Panc1 (cell line): ENCODE measurements around the gene CCL5. TPM values are rescaled to one million over a fixed set of nuclear protein-coding genes. Genes with fewer than 3 reads are reported as not detected.

Experiments
- ATAC-seq: fragments of 200-7000 bp; cut with Tn5 transposase; 2 replicates; pipeline ENCODE4 v1.9.1; 2020; ENCODE audit warnings: mild to moderate bottlenecking, moderate library complexity
- BruUV-seq: library from RNA; stranded (reverse); fragments of 400-500 nt; replicated peaks from 2 replicates; lab custom pipeline; 2021; lab: Mats Ljungman, UMichigan
- CTCF ChIA-PET: fragments of 300-600 bp; sonication (Branson Sonifier 250); formaldehyde crosslinking; loops from one replicate; lab custom pipeline; 2022; ENCODE audit warnings: antibody characterized with exemption; lab: Charles Lee
- POLR2A ChIA-PET: fragments of 300-600 bp; sonication (Branson Sonifier 250); formaldehyde crosslinking; loops from one replicate; lab custom pipeline; 2022; ENCODE audit warnings: antibody characterized with exemption; lab: Charles Lee
- DNase-seq: peaks from one replicate; pipeline ENCODE4 v3.0.0-alpha.2; 2010; ENCODE audit warnings: low read depth, low spot score
- H3K27ac ChIP-seq: 2 replicates; pipeline ENCODE4 v1.5.1; 2011; ENCODE audit warnings: mild to moderate bottlenecking, low read length, inconsistent platforms
- H3K27me3 ChIP-seq: fragments of 200-500 bp; sonication (Bioruptor generic); 2 replicates; pipeline ENCODE4 v1.6.0; 2014; ENCODE audit warnings: low read length, inconsistent platforms; ENCODE audit not compliant: control insufficient read depth, insufficient read depth
- H3K36me3 ChIP-seq: fragments of 200-500 bp; sonication (Bioruptor generic); 2 replicates; pipeline ENCODE4 v1.5.1; 2014; ENCODE audit warnings: inconsistent platforms, mild to moderate bottlenecking, low read length, moderate library complexity; ENCODE audit not compliant: control insufficient read depth, insufficient read depth
- H3K4me1 ChIP-seq: 2 replicates; pipeline ENCODE4 v1.5.1; 2011; ENCODE audit warnings: inconsistent platforms, mild to moderate bottlenecking, low read length, moderate library complexity; ENCODE audit not compliant: control insufficient read depth, insufficient read depth
- H3K4me3 ChIP-seq, 2 experiments: 2 replicates each; pipeline ENCODE4 v1.5.1; 2011 to 2012; ENCODE audit warnings: low read depth in 2 of 2, low read length in 2 of 2, mild to moderate bottlenecking in 2 of 2, inconsistent platforms in 1 of 2, moderate library complexity in 1 of 2
- H3K9me3 ChIP-seq: fragments of 200-500 bp; sonication (Bioruptor generic); 2 replicates; pipeline ENCODE4 v1.5.1; 2014; ENCODE audit warnings: low read depth, mild to moderate bottlenecking, inconsistent platforms, low read length, moderate library complexity; ENCODE audit not compliant: control insufficient read depth, insufficient read depth
- POLR2AphosphoS5 ChIP-seq: IDR thresholded peaks from 2 replicates; pipeline ENCODE4 v1.6.1; 2012; ENCODE audit warnings: mild to moderate bottlenecking, low read depth, low read length, moderate library complexity
- SIN3A ChIP-seq: IDR thresholded peaks from 2 replicates; pipeline ENCODE4 v1.6.1; 2012; ENCODE audit warnings: low read depth, mild to moderate bottlenecking, low read length, moderate library complexity, borderline replicate concordance; ENCODE audit not compliant: insufficient read depth
- TCF7L2 ChIP-seq: IDR thresholded peaks from 2 replicates; pipeline ENCODE4 v1.6.1; 2011; ENCODE audit warnings: mild to moderate bottlenecking, low read depth, low read length, inconsistent platforms
- in situ Hi-C: cut with HindIII; loops from 2 replicates; pipeline ENCODE4 v1.10.0; 2016; ENCODE audit warnings: low sequenced_read_pairs, low pct_unique_long_range_greater_than_20kb
- intact Hi-C: fragments of 100-400 bp; cut with micrococcal nuclease; formaldehyde crosslinking; loops from one replicate; pipeline ENCODE4 v1.10.0; 2022; ENCODE audit not compliant: unreplicated experiment
- total RNA-seq: library from RNA; stranded (reverse); gene quantifications from one replicate; pipeline ENCODE4 v1.2.1, GENCODE V29; 2021; ENCODE audit not compliant: unreplicated experiment
- TF ChIP-seq, protein P1 (sequence below): fragments of 450-650 bp; IDR thresholded peaks from 2 replicates; pipeline ENCODE4 v1.5.1; 2017; ENCODE audit warnings: mild to moderate bottlenecking
- TF ChIP-seq, protein P2 (sequence below), 2 experiments: IDR thresholded peaks; 2 replicates each; pipeline ENCODE4 v1.6.1; 2011 to 2012; ENCODE audit warnings: low read depth in 2 of 2, control low read depth in 1 of 2, low read length in 1 of 2, mild to moderate bottlenecking in 1 of 2, moderate library complexity in 1 of 2; ENCODE audit not compliant: insufficient read depth in 1 of 2

CCL5 gene
- total RNA-seq, 1 experiment from 2014 or later = 15.9 TPM

DNA sequence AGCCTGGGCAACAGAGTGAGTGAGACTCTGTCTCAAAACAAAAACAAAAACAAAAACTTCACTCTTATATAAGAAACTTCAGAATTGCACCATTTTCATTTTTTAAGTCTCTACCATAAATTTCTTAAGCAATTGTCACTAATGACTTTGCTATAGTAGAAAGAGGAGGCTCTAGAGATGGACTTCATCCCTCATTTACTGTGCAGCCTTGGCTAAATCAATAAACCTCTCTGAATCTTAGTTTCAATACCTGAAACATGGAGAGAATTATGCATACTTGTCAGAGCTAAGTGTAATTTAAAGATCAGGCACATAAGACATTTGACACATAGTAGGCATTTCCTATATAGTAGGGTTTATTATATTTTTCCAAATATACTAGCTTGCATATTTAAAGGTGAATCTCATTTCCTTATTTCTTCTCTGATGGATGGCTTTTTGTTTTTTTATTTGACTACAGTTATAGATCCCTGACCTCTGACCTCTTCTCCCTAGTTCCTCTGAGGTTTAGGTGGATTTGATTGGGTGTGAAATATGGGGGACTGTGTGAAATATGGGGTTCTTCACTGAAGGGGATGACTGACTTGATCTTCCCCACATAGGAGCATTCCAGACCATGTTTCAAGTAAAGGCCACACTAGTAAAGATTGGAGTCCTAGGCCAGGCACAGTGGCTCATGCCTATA, 2.7 kb downstream of the CCL5 start:
- ChIA-PET CTCF (no interaction called here), POLR2A (interaction anchor here (0.7 kb wide), 1 partner anchor 24 kb away, joined by 14 read pairs; no protein-coding TSS in a partner anchor)
- no peak overlapping the region for H3K4me3 ChIP-seq
- intact Hi-C loops = no loop called here
- no peak overlapping the region for H3K27ac ChIP-seq
- H3K9me3 ChIP-seq = no peaks in the 10 kb centered on the region
- BruUV-seq = TSS peak; percentile 43
- TF ChIP-seq POLR2AphosphoS5 = no peak
- TF ChIP-seq, protein P1, sequence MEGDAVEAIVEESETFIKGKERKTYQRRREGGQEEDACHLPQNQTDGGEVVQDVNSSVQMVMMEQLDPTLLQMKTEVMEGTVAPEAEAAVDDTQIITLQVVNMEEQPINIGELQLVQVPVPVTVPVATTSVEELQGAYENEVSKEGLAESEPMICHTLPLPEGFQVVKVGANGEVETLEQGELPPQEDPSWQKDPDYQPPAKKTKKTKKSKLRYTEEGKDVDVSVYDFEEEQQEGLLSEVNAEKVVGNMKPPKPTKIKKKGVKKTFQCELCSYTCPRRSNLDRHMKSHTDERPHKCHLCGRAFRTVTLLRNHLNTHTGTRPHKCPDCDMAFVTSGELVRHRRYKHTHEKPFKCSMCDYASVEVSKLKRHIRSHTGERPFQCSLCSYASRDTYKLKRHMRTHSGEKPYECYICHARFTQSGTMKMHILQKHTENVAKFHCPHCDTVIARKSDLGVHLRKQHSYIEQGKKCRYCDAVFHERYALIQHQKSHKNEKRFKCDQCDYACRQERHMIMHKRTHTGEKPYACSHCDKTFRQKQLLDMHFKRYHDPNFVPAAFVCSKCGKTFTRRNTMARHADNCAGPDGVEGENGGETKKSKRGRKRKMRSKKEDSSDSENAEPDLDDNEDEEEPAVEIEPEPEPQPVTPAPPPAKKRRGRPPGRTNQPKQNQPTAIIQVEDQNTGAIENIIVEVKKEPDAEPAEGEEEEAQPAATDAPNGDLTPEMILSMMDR = no peak
- TF ChIP-seq SIN3A = no peak
- TF ChIP-seq, protein P2, sequence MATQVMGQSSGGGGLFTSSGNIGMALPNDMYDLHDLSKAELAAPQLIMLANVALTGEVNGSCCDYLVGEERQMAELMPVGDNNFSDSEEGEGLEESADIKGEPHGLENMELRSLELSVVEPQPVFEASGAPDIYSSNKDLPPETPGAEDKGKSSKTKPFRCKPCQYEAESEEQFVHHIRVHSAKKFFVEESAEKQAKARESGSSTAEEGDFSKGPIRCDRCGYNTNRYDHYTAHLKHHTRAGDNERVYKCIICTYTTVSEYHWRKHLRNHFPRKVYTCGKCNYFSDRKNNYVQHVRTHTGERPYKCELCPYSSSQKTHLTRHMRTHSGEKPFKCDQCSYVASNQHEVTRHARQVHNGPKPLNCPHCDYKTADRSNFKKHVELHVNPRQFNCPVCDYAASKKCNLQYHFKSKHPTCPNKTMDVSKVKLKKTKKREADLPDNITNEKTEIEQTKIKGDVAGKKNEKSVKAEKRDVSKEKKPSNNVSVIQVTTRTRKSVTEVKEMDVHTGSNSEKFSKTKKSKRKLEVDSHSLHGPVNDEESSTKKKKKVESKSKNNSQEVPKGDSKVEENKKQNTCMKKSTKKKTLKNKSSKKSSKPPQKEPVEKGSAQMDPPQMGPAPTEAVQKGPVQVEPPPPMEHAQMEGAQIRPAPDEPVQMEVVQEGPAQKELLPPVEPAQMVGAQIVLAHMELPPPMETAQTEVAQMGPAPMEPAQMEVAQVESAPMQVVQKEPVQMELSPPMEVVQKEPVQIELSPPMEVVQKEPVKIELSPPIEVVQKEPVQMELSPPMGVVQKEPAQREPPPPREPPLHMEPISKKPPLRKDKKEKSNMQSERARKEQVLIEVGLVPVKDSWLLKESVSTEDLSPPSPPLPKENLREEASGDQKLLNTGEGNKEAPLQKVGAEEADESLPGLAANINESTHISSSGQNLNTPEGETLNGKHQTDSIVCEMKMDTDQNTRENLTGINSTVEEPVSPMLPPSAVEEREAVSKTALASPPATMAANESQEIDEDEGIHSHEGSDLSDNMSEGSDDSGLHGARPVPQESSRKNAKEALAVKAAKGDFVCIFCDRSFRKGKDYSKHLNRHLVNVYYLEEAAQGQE (IDR thresholded peaks at IDR 0.05; ENCODE audit: insufficient read depth in 1 of 2, low read depth in 2 of 2, low read length in 1 of 2) = no peak
- no peak for TF ChIP-seq TCF7L2
- H3K36me3 ChIP-seq = no peaks in the 10 kb centered on the region
- no peaks in the 10 kb centered on the region for H3K27me3 ChIP-seq
- in situ Hi-C loops = no loop called here
- ATAC-seq = no peak
- H3K4me1 ChIP-seq = no peaks in the 10 kb centered on the region
- DNase-seq = no peak

DNA sequence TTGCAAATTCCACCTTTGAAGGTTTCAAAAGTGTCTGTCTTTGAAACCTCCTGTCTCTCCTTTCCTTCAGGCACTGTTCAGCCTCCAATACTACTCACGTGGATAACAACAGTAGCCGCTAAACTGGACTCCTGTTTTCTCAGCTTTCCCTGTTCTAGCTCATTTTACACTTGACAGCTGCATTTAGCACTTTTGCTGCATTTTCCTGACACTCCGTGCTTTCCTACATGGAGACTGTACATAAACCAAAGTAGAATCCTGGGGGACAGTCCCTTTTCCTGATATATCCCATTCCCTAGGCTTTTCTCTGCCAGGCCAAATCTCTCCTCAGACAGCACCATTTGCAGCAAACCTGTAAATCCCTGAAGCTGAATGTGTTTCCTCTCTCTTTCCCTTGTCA, 3.6 kb downstream of the CCL5 start:
- ChIA-PET CTCF (no interaction called here), POLR2A (interaction anchor here (0.7 kb wide), 1 partner anchor 184 kb away, joined by 3 read pairs; no protein-coding TSS in a partner anchor)
- ATAC-seq = no peak
- TF ChIP-seq POLR2AphosphoS5 (no peak), SIN3A (no peak), TCF7L2 (no peak)
- TF ChIP-seq, protein P2 (IDR thresholded peaks at IDR 0.05; ENCODE audit: insufficient read depth in 1 of 2, low read depth in 2 of 2, low read length in 1 of 2) = no peak
- TF ChIP-seq, protein P1 = no peak
- in situ Hi-C loops = no loop called here
- no peaks in the 10 kb centered on the region for H3K4me1 ChIP-seq
- DNase-seq = no peak
- H3K27me3 ChIP-seq = no peaks in the 10 kb centered on the region
- H3K9me3 ChIP-seq = no peaks in the 10 kb centered on the region
- no peak overlapping the region for H3K4me3 ChIP-seq
- intact Hi-C loops = no loop called here
- no peak overlapping the region for H3K27ac ChIP-seq
- BruUV-seq = no TSS peak
- no peaks in the 10 kb centered on the region for H3K36me3 ChIP-seq
